HG02798 (cell line): ENCODE data around the gene MLH3.
"Not testable (repeated sequence)": the region's sequence is repeated elsewhere in the genome, so short reads cannot be mapped to it uniquely, and the experiment has no call there.

Experiments used
- ATAC-seq: cut with Tn5 transposase; IDR thresholded peaks from one replicate; pipeline ENCODE4 v1.9.1; 2021; ENCODE audit warnings: mild to moderate bottlenecking; ENCODE audit not compliant: unreplicated experiment, poor library complexity

MLH3 gene

DNA sequence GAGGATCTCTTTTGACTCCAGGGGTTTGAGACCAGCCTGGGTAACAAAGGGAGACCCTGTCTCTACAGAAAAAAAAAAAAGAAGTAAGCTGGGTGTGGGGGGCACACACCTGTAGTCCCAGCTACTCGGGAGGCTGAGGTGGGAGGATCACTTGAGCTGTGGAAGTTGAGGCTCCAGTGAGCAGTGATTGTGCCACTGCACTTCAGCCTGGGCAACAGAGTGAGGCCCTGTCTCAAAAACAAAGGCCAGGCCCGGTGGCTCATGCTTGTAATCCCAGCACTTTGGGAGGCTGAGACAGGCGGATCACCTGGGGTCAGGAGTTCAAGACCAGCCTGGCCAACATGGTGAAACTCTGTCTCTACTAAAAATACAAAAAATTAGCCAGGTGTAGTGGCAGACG lies 16.5 kb upstream of the MLH3 start:
- ATAC-seq: not testable (repeated sequence)

- ATAC-seq: no peak
Observed at GRCh38 chr14:75067212-75067611, 15.9 kb upstream of the MLH3 start.

DNA sequence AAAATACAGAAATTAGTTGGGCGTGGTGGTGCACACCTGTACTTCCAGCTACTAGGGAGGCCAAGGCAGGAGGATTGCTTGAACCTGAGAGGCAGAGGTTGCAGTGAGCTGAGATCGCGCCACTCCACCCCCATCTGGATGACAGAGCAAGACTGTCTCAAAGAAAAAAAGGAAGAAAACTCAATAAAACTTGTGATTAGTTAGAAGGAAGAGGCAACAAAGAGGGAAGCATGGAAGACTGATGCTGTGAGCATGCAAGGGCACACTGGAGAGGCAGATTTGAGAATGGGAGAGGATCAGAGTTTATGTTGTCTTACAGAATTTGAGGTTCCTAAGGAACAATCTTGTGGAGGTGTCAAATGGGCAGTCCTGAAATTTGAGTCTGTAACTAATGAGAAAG lies 15.4 kb upstream of the MLH3 start:
- no peak for ATAC-seq

DNA sequence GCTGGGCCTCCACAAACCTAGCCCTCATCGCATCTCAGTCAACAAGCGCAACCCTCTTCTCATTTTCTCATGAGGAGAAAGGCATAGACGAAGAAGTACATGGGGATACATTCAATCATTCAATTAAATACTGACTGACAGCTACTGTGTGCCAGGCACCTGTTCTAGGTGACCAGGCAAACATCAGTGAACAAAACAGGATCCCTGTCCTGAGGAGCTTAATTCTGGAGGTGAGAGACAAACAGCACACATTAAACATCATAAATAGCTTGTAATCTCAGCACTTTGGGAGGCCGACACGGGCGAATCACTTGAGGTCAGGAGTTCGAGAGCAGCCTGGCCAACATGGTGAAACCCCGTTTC lies 12.9 kb upstream of the MLH3 start:
- no peak for ATAC-seq

GRCh38 chr14:75063491-75064204 lies 12.4 kb upstream of the MLH3 start, which contains the start of gene ACYP1:
Gene ACYP1, minus strand, starts transcription at chr14:75064024. Its CDS starts 471 bp downstream, at chr14:75063553.
- peak; percentile 98 for ATAC-seq

DNA sequence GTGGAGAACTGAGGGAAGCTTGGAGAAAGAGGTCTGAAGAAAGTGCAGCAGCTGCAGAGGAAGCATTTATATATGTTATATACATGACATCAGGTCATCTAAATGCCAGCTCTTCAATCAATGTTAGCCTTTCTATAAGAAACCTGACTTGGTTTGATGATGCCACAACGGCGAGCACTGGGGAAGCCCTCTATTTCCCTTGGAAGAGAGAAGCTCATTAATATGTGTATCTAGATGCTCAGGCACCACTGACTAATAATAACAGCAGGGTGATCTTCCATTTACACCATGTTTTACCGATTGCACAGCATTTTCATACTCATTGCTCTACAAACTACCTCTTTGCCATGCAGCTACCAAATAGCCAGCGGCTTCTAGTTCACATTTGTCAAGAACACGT lies 11.7 kb upstream of the MLH3 start:
- ATAC-seq: no peak

- no peak for ATAC-seq
Observed at GRCh38 chr14:75060420-75060819, 9.2 kb upstream of the MLH3 start.

GRCh38 chr14:75059642-75060041 lies 8.4 kb upstream of the MLH3 start:
- ATAC-seq: no peak

DNA sequence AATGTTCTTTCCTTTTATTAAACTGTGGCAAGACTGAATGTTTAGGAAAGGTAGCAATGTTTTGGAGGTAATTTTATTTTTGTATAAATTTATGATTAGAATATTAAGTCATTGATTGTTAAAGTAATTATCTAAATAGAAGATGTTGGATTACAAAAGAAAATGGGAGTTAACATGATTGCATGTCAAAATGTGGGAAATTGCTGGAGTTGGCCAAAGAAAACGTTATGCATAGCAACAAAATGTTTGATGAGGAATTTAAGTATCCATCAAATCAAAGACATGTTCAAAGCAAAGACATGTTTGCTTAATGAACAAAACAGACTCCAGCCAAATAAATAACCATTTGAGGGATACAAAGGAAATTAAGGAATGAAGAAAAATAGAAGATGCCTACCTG lies 3.2 kb upstream of the MLH3 start:
- no peak for ATAC-seq

GRCh38 chr14:75053396-75054291 lies 2.4 kb upstream of the MLH3 start:
- ATAC-seq: no peak

GRCh38 chr14:75051556-75051899 lies 261 bp upstream of the MLH3 start:
- ATAC-seq: no peak

- no peak for ATAC-seq
Observed at GRCh38 chr14:75049731-75050201, 1.5 kb downstream of the MLH3 start.

DNA sequence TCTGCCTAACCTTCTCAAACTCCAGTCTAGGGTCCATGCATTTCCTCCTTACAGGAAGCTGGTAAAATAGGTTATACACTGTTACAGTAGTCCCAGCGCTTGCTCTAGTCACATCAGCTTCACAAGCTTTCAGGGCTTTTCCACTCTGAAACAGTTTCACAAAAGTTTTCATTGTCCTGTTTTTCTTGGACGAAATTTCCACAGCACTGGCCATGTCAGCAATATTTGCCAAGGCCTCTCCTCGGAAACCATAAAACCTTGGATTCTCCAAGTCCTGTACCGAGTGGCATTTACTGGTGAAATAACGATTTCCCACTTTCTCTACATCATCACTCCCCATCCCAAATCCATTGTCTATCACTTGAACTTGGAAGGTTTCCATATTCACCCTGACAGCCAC lies 2.1 kb downstream of the MLH3 start:
- ATAC-seq: no peak

DNA sequence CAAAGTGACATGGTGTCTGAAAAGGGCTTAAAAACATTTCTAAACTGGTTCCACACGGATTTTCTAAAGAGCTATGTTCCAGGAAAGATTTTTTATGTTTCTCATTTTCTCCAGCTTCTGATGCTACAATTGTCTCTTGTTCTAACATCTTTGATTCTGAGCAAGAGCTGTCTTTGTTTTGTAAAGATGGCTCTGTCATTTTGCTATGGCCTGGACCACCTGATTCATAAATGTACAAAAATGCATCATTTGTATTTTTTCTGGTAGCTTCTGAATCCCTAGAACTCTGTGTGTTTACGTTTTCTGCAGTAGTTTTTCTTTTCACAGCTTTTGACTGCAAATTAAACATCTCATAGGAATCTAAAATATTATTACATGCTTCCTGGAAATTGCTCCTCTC lies 3.2 kb downstream of the MLH3 start:
- no peak for ATAC-seq

DNA sequence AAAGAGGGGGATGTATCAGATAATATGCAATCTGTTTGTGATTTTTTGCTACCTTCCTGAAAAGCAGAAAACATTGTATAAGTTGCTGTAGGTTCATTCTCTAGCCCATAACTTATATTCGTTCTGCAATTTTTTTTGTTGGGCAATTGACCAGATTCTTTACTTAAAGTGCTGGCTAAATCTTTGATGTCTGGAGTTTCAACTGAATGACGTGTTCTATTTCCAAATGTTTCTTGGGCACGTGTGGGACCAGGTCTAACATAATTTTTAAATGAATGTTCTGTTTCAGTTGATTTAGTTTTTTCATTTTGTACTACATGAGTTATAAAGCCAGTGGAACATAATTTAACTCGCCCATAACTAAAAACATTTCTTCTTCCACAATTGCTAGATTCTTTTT lies 3.8 kb downstream of the MLH3 start:
- ATAC-seq: no peak

- ATAC-seq: no peak
Observed at GRCh38 chr14:75046899-75047298, 4.4 kb downstream of the MLH3 start.

GRCh38 chr14:75046275-75046674 lies 5.0 kb downstream of the MLH3 start:
- no peak for ATAC-seq

GRCh38 chr14:75044752-75045151 lies 6.5 kb downstream of the MLH3 start:
- ATAC-seq: no peak

GRCh38 chr14:75044322-75044721 lies 6.9 kb downstream of the MLH3 start:
- no peak for ATAC-seq

DNA sequence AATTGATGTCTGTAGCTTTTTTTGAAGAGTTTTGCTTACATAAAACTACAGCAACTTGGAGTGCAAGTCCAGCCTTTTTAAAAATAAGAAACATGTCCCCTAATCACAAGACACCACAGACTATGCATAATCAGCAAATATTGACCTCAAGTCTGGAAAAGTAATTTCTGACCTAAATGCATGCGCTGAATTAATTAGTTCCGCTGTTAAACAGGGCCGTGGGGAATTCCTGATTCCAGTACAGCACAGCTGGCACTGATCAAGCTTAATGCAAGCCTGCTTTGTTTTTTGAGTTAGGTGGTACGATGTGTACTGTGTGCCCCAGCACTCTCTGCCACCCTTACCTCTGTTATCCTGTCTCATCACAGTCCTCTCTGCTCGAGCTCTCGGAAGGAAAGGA lies 9.2 kb downstream of the MLH3 start:
- no peak for ATAC-seq

- no peak for ATAC-seq
Observed at GRCh38 chr14:75041613-75042012, 9.7 kb downstream of the MLH3 start.

DNA sequence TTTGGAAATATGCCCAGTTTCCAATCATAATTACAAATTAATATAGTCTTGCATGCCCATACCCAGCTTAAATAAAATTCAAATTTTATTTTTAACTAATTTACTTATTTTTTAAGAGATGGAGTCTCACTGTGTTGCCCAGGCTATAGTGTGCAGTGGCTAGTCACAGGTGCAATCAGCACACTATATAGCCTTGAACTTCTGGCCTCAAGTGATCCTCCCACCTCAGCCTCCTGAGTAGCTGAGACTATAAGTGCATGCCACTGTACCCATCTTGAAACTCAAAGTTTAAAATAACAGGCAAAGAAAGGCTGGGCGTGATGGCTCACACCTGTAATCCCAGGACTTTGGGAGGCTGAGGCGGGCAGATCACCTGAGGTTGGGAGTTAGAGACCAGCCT lies 10.3 kb downstream of the MLH3 start:
- no peak for ATAC-seq
